GM21529 (cell line): ENCODE results near the gene TRERF1.
A peak's percentile ranks its signal among the peaks of the same experiment; 100 is the strongest.

Experiments used
- ATAC-seq: cut with Tn5 transposase; IDR thresholded peaks from one replicate; pipeline ENCODE4 v1.9.1; 2021; ENCODE audit not compliant: unreplicated experiment

The TRERF1 gene

GRCh38 chr6:42259286-42259685, 192.4 kb downstream of the TRERF1 start:
- no peak for ATAC-seq

GRCh38 chr6:42257614-42258013, 194.1 kb downstream of the TRERF1 start:
- ATAC-seq: no peak

GRCh38 chr6:42257063-42257462, 194.7 kb downstream of the TRERF1 start:
- ATAC-seq: no peak

- ATAC-seq: no peak
These were observed 196.7 kb downstream of the TRERF1 start for GRCh38 chr6:42255050-42255449.

- no peak for ATAC-seq
These were observed 197.2 kb downstream of the TRERF1 start for GRCh38 chr6:42254505-42254904.

GRCh38 chr6:42251911-42252637, 199.7 kb downstream of the TRERF1 start:
- no peak for ATAC-seq

GRCh38 chr6:42251500-42251899, 200.2 kb downstream of the TRERF1 start:
- no peak for ATAC-seq

- no peak for ATAC-seq
These were observed 201.3 kb downstream of the TRERF1 start for GRCh38 chr6:42250274-42250931.

GRCh38 chr6:42249279-42249678, 202.4 kb downstream of the TRERF1 start:
- ATAC-seq: no peak

GRCh38 chr6:42243046-42243445, 208.7 kb downstream of the TRERF1 start:
- ATAC-seq: no peak

- no peak for ATAC-seq
These were observed 209.8 kb downstream of the TRERF1 start for GRCh38 chr6:42241915-42242314.

GRCh38 chr6:42239736-42240375, 211.9 kb downstream of the TRERF1 start:
- ATAC-seq: no peak

- ATAC-seq: no peak
These were observed 212.4 kb downstream of the TRERF1 start for GRCh38 chr6:42239333-42239732.

GRCh38 chr6:42237857-42238256, 213.9 kb downstream of the TRERF1 start:
- ATAC-seq: no peak

GRCh38 chr6:42236682-42237473, 214.8 kb downstream of the TRERF1 start:
- ATAC-seq: peak; percentile 56

GRCh38 chr6:42236030-42236429, 215.7 kb downstream of the TRERF1 start:
- ATAC-seq: peak; percentile 30

- ATAC-seq: no peak
These were observed 219.7 kb downstream of the TRERF1 start for GRCh38 chr6:42232035-42232434.

- no peak for ATAC-seq
These were observed 221.1 kb downstream of the TRERF1 start for GRCh38 chr6:42230345-42231321.

GRCh38 chr6:42229506-42230119, 222.1 kb downstream of the TRERF1 start:
- no peak for ATAC-seq

- no peak for ATAC-seq
These were observed 223.4 kb downstream of the TRERF1 start for GRCh38 chr6:42228305-42228704.
